WTC11 (cell line): ENCODE measurements around the gene HECTD3. TPM values are rescaled to one million over a fixed set of nuclear protein-coding genes. Genes with fewer than 3 reads are reported as not detected.

Experiments
- ATAC-seq: fragments of 200-7000 bp; cut with Tn5 transposase; 2 replicates; pipeline ENCODE4 v1.10.0; 2021; ENCODE audit warnings: mild to moderate bottlenecking, moderate library complexity
- CTCF ChIA-PET: fragments of 300-600 bp; sonication (Branson Sonifier 250); formaldehyde crosslinking; loops from one replicate; lab custom pipeline; 2021; ENCODE audit warnings: antibody characterized with exemption; lab: Charles Lee
- POLR2A ChIA-PET: fragments of 350-600 bp; sonication (Branson Sonifier 250); formaldehyde crosslinking; loops from one replicate; lab custom pipeline; 2021; ENCODE audit warnings: antibody characterized with exemption; lab: Charles Lee
- DNase-seq: peaks from one replicate; pipeline ENCODE4 v3.0.0; 2021; ENCODE audit warnings: low spot score
- H3K27ac Mint-ChIP-seq: 2 replicates; pipeline ENCODE4 v1.8.0; 2021; ENCODE audit warnings: mixed read lengths
- H3K27me3 Mint-ChIP-seq: 2 replicates; pipeline ENCODE4 v1.8.0; 2021; ENCODE audit warnings: low read depth, mild to moderate bottlenecking, moderate library complexity, mixed read lengths
- H3K36me3 Mint-ChIP-seq: 2 replicates; pipeline ENCODE4 v1.8.0; 2021; ENCODE audit warnings: mixed read lengths
- H3K4me1 Mint-ChIP-seq: 2 replicates; pipeline ENCODE4 v1.8.0; 2022; ENCODE audit warnings: mixed read lengths
- H3K4me3 Mint-ChIP-seq: 2 replicates; pipeline ENCODE4 v1.8.0; 2021; ENCODE audit warnings: mild to moderate bottlenecking, moderate library complexity, mixed read lengths
- H3K9me3 Mint-ChIP-seq: 2 replicates; pipeline ENCODE4 v1.8.0; 2021; ENCODE audit warnings: mixed read lengths
- ATF1 ChIP-seq: sonication (generic); formaldehyde crosslinking; IDR thresholded peaks from 2 replicates; pipeline ENCODE4 v1.8.1; 2023; ENCODE audit warnings: mild to moderate bottlenecking, moderate library complexity, missing genetic modification reagents
- ESRRA ChIP-seq: sonication (generic); formaldehyde crosslinking; IDR thresholded peaks from 2 replicates; pipeline ENCODE4 v1.8.1; 2022; ENCODE audit warnings: mild to moderate bottlenecking, missing genetic modification reagents, borderline replicate concordance
- GRHL2 ChIP-seq: fragments of 250-450 bp; sonication (Bioruptor Pico); IDR thresholded peaks from 2 replicates; pipeline ENCODE4 v1.8.0; 2022; ENCODE audit warnings: mild to moderate bottlenecking, moderate library complexity; ENCODE audit not compliant: insufficient replicate concordance, severe bottlenecking
- JAZF1 ChIP-seq: fragments of 250-450 bp; sonication (Bioruptor Pico); IDR thresholded peaks from 2 replicates; pipeline ENCODE4 v1.9.0; 2021; ENCODE audit warnings: moderate library complexity, mild to moderate bottlenecking, inconsistent platforms
- KAT7 ChIP-seq: sonication (generic); formaldehyde crosslinking; IDR thresholded peaks from 2 replicates; pipeline ENCODE4 v1.8.1; 2023; ENCODE audit warnings: missing genetic modification reagents, mild to moderate bottlenecking, borderline replicate concordance
- MYBL2 ChIP-seq: sonication (generic); formaldehyde crosslinking; IDR thresholded peaks from 2 replicates; pipeline ENCODE4 v1.8.1; 2023; ENCODE audit warnings: mild to moderate bottlenecking, moderate library complexity, missing genetic modification reagents
- SMAD4 ChIP-seq: sonication (generic); formaldehyde crosslinking; IDR thresholded peaks from 2 replicates; pipeline ENCODE4 v1.8.0; 2022; ENCODE audit warnings: mild to moderate bottlenecking, missing genetic modification reagents
- SOX15 ChIP-seq: fragments of 250-450 bp; sonication (Bioruptor Pico); IDR thresholded peaks from 2 replicates; pipeline ENCODE4 v1.9.0; 2021; ENCODE audit warnings: mild to moderate bottlenecking
- SP1 ChIP-seq: sonication (generic); formaldehyde crosslinking; conservative IDR thresholded peaks from 2 replicates; pipeline ENCODE4 v1.8.1; 2022; ENCODE audit warnings: missing genetic modification reagents
- TEAD1 ChIP-seq: sonication (generic); formaldehyde crosslinking; IDR thresholded peaks from 2 replicates; pipeline ENCODE4 v1.8.0; 2022; ENCODE audit warnings: mild to moderate bottlenecking, missing genetic modification reagents
- TP53 ChIP-seq: sonication (generic); formaldehyde crosslinking; IDR thresholded peaks from 2 replicates; pipeline ENCODE4 v1.8.1; 2023; ENCODE audit warnings: mild to moderate bottlenecking, missing genetic modification reagents
- ZNF121 ChIP-seq: sonication (generic); formaldehyde crosslinking; IDR thresholded peaks from 2 replicates; pipeline ENCODE4 v1.8.0; 2023; ENCODE audit warnings: missing genetic modification reagents
- ZNF232 ChIP-seq: sonication (generic); formaldehyde crosslinking; IDR thresholded peaks from 2 replicates; pipeline ENCODE4 v1.8.0; 2022; ENCODE audit warnings: mild to moderate bottlenecking, missing genetic modification reagents
- ZNF317 ChIP-seq: sonication (generic); formaldehyde crosslinking; IDR thresholded peaks from 2 replicates; pipeline ENCODE4 v1.8.1; 2023; ENCODE audit warnings: low read depth, mild to moderate bottlenecking, moderate library complexity, missing genetic modification reagents, borderline replicate concordance
- total RNA-seq: library from RNA; stranded (reverse); gene quantifications from 3 replicates; pipeline ENCODE4 v1.2.3, GENCODE V29; 2021
- TF ChIP-seq, protein P1 (sequence below): fragments of 250-450 bp; sonication (Bioruptor Pico); IDR thresholded peaks from 2 replicates; pipeline ENCODE4 v1.9.0; 2021; ENCODE audit warnings: moderate library complexity, mild to moderate bottlenecking, inconsistent platforms, borderline replicate concordance
- TF ChIP-seq, protein P2 (sequence below): sonication (generic); formaldehyde crosslinking; IDR thresholded peaks from 2 replicates; pipeline ENCODE4 v1.8.1; 2023; ENCODE audit warnings: mild to moderate bottlenecking, moderate library complexity, missing genetic modification reagents
- TF ChIP-seq, protein P3 (sequence below): fragments of 250-450 bp; sonication (Bioruptor Pico); IDR thresholded peaks from 2 replicates; pipeline ENCODE4 v1.9.0; 2021; ENCODE audit warnings: mild to moderate bottlenecking
- TF ChIP-seq, protein P4 (sequence below): sonication (generic); formaldehyde crosslinking; IDR thresholded peaks from 2 replicates; pipeline ENCODE4 v1.8.1; 2023; ENCODE audit warnings: mild to moderate bottlenecking, missing genetic modification reagents, moderate library complexity
- TF ChIP-seq, protein P5 (sequence below): sonication (generic); formaldehyde crosslinking; IDR thresholded peaks from 2 replicates; pipeline ENCODE4 v1.8.0; 2023; ENCODE audit warnings: mild to moderate bottlenecking, missing genetic modification reagents
- TF ChIP-seq, protein P6 (sequence below): fragments of 200-600 bp; IDR thresholded peaks from 2 replicates; pipeline ENCODE4 v1.8.0; 2022; ENCODE audit warnings: antibody characterized with exemption
- TF ChIP-seq, protein P7 (sequence below): sonication (generic); formaldehyde crosslinking; IDR thresholded peaks from 2 replicates; pipeline ENCODE4 v1.8.1; 2022; ENCODE audit warnings: mild to moderate bottlenecking, moderate library complexity, missing genetic modification reagents
- TF ChIP-seq, protein P8 (sequence below): sonication (generic); formaldehyde crosslinking; IDR thresholded peaks from 2 replicates; pipeline ENCODE4 v1.8.0; 2023; ENCODE audit warnings: missing genetic modification reagents

Gene HECTD3
- total RNA-seq, 1 experiment from 2014 or later = 39.5 TPM

DNA sequence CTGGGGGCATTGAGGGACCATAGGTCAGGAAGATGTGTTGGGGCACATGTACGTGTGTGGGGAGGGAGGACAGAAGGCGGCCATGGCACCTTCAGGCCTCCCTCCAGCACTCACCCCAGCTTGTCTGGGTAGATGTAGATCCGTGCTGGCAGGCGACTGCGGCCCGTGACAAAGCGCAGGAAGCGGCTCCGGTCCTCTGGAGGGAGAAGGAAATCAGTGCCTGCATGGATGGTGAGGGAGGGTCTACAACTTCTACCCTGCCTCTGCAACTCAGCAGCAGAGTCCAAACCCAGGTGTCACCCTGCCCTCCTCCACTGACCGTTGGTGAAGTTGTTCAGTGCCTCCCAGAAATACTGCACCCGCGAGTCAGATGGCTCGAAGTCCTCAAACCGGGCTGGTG lies 7.4 kb downstream of the HECTD3 start:
- Mint-ChIP-seq H3K4me3 (no peak overlapping the region), H3K9me3 (no peaks in the 10 kb centered on the region), H3K4me1 (peaks cover 6% of the 10 kb centered on the region), H3K27ac (no peak overlapping the region), H3K27me3 (no peaks in the 10 kb centered on the region), H3K36me3 (peaks cover 24% of the 10 kb centered on the region)
- POLR2A ChIA-PET = no interaction called here
- CTCF ChIA-PET = interaction anchor here (1.4 kb wide), 1 partner anchor 300 kb away, joined by 4 read pairs; no protein-coding TSS in a partner anchor
- ATAC-seq (no peak), DNase-seq (no peak)
- TF ChIP-seq ZNF317 (CRISPR knock-in tag) (no peak), KAT7 (CRISPR knock-in tag) (no peak), ATF1 (CRISPR knock-in tag) (no peak), ZNF232 (CRISPR knock-in tag) (no peak), GRHL2 (CRISPR knock-in tag) (no peak), JAZF1 (CRISPR knock-in tag) (no peak), ZNF121 (no peak), SP1 (CRISPR knock-in tag) (no peak)
- TF ChIP-seq, protein P1, sequence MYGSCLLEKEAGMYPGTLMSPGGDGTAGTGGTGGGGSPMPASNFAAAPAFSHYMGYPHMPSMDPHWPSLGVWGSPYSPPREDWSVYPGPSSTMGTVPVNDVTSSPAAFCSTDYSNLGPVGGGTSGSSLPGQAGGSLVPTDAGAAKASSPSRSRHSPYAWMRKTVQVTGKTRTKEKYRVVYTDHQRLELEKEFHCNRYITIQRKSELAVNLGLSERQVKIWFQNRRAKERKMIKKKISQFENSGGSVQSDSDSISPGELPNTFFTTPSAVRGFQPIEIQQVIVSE (CRISPR knock-in tag) = no peak
- TF ChIP-seq, protein P2, sequence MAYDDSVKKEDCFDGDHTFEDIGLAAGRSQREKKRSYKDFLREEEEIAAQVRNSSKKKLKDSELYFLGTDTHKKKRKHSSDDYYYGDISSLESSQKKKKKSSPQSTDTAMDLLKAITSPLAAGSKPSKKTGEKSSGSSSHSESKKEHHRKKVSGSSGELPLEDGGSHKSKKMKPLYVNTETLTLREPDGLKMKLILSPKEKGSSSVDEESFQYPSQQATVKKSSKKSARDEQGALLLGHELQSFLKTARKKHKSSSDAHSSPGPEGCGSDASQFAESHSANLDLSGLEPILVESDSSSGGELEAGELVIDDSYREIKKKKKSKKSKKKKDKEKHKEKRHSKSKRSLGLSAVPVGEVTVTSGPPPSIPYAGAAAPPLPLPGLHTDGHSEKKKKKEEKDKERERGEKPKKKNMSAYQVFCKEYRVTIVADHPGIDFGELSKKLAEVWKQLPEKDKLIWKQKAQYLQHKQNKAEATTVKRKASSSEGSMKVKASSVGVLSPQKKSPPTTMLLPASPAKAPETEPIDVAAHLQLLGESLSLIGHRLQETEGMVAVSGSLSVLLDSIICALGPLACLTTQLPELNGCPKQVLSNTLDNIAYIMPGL (CRISPR knock-in tag) = no peak
- TF ChIP-seq, protein P3, sequence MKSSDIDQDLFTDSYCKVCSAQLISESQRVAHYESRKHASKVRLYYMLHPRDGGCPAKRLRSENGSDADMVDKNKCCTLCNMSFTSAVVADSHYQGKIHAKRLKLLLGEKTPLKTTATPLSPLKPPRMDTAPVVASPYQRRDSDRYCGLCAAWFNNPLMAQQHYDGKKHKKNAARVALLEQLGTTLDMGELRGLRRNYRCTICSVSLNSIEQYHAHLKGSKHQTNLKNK (CRISPR knock-in tag) = no peak

DNA sequence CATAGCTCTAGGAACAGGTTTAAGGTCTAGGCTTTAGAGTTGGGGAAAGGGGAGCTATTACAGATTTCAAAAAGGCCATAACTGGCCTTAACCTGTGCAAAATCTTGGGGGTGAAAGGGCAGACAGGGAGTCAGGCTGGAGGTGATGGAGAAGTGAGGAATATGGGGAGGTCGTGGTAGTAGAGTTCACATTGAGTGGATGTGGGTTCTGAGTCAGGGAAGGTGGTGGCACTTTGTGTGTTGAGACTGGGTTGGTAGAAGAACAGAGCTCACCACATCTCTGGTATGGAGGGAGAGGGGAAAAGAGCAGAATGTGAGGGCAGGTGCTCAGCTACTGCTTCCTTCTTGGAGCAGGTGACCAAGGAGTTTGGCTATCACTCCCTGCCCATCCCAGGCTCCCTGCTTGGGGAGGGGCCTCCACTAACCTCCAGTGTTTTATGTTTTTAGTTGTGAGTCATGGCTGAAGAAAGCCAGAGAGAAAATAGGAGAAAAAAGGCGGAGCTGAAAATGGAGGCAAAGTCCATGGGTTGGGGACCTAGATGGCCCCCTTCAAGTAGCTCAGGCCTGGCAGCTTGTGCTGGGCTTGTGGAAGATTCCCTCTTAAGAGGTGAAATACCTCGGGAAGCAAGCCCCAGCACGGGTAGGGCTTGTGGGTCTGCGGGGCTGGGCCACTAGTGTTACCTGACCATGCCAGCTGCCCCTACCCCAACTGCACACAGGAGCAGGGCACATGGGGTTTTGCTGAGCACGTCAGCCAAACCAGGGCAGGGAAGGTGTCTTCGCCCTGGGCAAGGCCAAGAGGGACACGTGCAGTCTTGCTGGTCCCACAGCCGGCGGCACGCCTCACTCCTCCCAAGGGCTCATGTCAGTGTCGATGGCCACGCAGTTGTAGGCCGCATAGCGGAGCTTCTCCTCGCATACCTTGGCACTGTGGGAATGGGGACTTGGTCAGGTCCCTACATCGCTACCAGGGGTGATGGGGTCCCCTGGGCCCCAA lies 8.2 kb downstream of the HECTD3 start:
- no peaks in the 10 kb centered on the region for H3K27me3 Mint-ChIP-seq
- no peak for DNase-seq
- ChIA-PET POLR2A (no interaction called here), CTCF (interaction anchor here (1.4 kb wide), 1 partner anchor 300 kb away, joined by 4 read pairs; no protein-coding TSS in a partner anchor)
- H3K4me1 Mint-ChIP-seq = peaks cover 6% of the 10 kb centered on the region
- no peaks in the 10 kb centered on the region for H3K9me3 Mint-ChIP-seq
- no peak overlapping the region for H3K4me3 Mint-ChIP-seq
- H3K36me3 Mint-ChIP-seq = peaks cover 24% of the 10 kb centered on the region
- no peak overlapping the region for H3K27ac Mint-ChIP-seq
- ATAC-seq = no peak
- TF ChIP-seq, protein P4, sequence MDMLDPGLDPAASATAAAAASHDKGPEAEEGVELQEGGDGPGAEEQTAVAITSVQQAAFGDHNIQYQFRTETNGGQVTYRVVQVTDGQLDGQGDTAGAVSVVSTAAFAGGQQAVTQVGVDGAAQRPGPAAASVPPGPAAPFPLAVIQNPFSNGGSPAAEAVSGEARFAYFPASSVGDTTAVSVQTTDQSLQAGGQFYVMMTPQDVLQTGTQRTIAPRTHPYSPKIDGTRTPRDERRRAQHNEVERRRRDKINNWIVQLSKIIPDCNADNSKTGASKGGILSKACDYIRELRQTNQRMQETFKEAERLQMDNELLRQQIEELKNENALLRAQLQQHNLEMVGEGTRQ (CRISPR knock-in tag) = no peak
- TF ChIP-seq SMAD4 (CRISPR knock-in tag) = no peak
- TF ChIP-seq, protein P5, sequence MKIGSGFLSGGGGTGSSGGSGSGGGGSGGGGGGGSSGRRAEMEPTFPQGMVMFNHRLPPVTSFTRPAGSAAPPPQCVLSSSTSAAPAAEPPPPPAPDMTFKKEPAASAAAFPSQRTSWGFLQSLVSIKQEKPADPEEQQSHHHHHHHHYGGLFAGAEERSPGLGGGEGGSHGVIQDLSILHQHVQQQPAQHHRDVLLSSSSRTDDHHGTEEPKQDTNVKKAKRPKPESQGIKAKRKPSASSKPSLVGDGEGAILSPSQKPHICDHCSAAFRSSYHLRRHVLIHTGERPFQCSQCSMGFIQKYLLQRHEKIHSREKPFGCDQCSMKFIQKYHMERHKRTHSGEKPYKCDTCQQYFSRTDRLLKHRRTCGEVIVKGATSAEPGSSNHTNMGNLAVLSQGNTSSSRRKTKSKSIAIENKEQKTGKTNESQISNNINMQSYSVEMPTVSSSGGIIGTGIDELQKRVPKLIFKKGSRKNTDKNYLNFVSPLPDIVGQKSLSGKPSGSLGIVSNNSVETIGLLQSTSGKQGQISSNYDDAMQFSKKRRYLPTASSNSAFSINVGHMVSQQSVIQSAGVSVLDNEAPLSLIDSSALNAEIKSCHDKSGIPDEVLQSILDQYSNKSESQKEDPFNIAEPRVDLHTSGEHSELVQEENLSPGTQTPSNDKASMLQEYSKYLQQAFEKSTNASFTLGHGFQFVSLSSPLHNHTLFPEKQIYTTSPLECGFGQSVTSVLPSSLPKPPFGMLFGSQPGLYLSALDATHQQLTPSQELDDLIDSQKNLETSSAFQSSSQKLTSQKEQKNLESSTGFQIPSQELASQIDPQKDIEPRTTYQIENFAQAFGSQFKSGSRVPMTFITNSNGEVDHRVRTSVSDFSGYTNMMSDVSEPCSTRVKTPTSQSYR (CRISPR knock-in tag) = no peak
- TF ChIP-seq SOX15 (CRISPR knock-in tag) = no peak
- TF ChIP-seq MYBL2 (CRISPR knock-in tag) = no peak
- no peak for TF ChIP-seq JAZF1 (CRISPR knock-in tag)
- TF ChIP-seq, protein P6, sequence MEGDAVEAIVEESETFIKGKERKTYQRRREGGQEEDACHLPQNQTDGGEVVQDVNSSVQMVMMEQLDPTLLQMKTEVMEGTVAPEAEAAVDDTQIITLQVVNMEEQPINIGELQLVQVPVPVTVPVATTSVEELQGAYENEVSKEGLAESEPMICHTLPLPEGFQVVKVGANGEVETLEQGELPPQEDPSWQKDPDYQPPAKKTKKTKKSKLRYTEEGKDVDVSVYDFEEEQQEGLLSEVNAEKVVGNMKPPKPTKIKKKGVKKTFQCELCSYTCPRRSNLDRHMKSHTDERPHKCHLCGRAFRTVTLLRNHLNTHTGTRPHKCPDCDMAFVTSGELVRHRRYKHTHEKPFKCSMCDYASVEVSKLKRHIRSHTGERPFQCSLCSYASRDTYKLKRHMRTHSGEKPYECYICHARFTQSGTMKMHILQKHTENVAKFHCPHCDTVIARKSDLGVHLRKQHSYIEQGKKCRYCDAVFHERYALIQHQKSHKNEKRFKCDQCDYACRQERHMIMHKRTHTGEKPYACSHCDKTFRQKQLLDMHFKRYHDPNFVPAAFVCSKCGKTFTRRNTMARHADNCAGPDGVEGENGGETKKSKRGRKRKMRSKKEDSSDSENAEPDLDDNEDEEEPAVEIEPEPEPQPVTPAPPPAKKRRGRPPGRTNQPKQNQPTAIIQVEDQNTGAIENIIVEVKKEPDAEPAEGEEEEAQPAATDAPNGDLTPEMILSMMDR = no peak
- no peak for TF ChIP-seq TEAD1 (CRISPR knock-in tag)
- TF ChIP-seq, protein P7, sequence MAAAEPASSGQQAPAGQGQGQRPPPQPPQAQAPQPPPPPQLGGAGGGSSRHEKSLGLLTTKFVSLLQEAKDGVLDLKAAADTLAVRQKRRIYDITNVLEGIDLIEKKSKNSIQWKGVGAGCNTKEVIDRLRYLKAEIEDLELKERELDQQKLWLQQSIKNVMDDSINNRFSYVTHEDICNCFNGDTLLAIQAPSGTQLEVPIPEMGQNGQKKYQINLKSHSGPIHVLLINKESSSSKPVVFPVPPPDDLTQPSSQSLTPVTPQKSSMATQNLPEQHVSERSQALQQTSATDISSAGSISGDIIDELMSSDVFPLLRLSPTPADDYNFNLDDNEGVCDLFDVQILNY = no peak
- no peak for TF ChIP-seq TP53 (CRISPR knock-in tag)
- TF ChIP-seq ESRRA (CRISPR knock-in tag) = no peak
- TF ChIP-seq, protein P8, sequence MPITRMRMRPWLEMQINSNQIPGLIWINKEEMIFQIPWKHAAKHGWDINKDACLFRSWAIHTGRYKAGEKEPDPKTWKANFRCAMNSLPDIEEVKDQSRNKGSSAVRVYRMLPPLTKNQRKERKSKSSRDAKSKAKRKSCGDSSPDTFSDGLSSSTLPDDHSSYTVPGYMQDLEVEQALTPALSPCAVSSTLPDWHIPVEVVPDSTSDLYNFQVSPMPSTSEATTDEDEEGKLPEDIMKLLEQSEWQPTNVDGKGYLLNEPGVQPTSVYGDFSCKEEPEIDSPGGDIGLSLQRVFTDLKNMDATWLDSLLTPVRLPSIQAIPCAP = no peak
